Mesodermal cell (in vitro differentiated cells): ENCODE results near the gene C2CD5.

ENCODE experiments used
- H3K27ac ChIP-seq: 2 replicates; pipeline ENCODE4 v1.7.0; 2013; ENCODE audit warnings: mild to moderate bottlenecking, low read depth, low read length, moderate library complexity; ENCODE audit not compliant: severe bottlenecking
- H3K36me3 ChIP-seq: 2 replicates; pipeline ENCODE4 v1.7.1; 2013; ENCODE audit warnings: mild to moderate bottlenecking, low read length, moderate library complexity; ENCODE audit not compliant: control insufficient read depth, insufficient read depth
- H3K4me1 ChIP-seq: one replicate; pipeline ENCODE4 v1.7.1; 2013; ENCODE audit warnings: mild to moderate bottlenecking, low read length; ENCODE audit not compliant: insufficient read depth, control insufficient read depth, poor library complexity, severe bottlenecking
- H3K4me3 ChIP-seq: 2 replicates; pipeline ENCODE4 v1.7.0; 2013; ENCODE audit warnings: low read length, control low read depth, mild to moderate bottlenecking; ENCODE audit not compliant: insufficient read depth, poor library complexity, severe bottlenecking; ENCODE audit errors: extremely low read depth
- H3K9me3 ChIP-seq: 2 replicates; pipeline ENCODE4 v1.7.1; 2013; ENCODE audit warnings: mild to moderate bottlenecking, low read length, moderate library complexity; ENCODE audit not compliant: control insufficient read depth
- WGBS, 2 experiments: methylation state at CpG; one replicate each; pipeline ENCODE4 v1.1.5; 2013; ENCODE audit warnings: missing lambda C conversion rate in 2 of 2; ENCODE audit not compliant: insufficient coverage in 2 of 2; 5-methylcytosine and 5-hydroxymethylcytosine counted together

The C2CD5 gene

DNA sequence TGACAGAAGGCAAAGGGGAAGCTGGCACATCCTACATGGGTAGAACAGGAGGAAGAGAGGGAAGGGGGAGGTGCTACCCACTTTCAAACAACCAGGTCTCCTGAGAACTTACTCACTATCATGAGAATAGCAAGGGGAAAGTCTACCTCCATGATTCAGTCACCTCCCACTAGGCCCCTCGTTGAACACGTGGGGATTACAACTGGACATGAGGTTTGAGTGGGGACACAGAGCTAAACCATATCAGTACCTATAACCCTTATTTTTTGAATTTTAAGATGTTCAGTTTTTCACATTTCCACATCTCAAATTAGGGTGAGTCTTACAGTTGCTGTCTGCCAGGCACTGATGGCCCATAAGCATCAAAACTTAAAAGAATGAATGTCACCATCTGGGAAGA lies 129.6 kb downstream of the C2CD5 start:
- WGBS, 2 experiments = no CpG with 5 or more reads among the region's 2 CpGs
- Histone ChIP-seq H3K4me3 (no peak overlapping the region), H3K36me3 (no peaks in the 10 kb centered on the region), H3K9me3 (no peaks in the 10 kb centered on the region), H3K4me1 (no peaks in the 10 kb centered on the region), H3K27ac (no peak overlapping the region)

DNA sequence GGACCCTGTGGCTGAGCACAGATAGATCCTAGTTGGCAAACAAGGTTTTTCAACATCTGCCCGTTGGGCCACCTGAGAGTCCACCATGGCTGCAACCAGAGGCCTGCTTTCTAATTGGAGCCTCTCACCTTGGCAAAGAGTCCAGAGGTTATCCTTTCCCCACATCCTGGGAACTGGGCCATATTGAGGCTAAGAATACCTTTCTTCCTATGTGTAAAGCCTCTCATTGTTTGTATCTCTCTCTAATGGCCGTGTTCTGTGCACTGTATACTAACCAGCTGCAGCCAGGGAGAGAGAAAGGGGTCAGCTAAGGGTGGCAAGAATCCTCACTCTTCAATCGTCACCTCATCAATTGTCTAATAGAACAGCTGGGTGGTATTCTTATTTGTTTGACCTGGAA lies 130.8 kb downstream of the C2CD5 start:
- Histone ChIP-seq H3K9me3 (no peaks in the 10 kb centered on the region), H3K4me1 (no peaks in the 10 kb centered on the region), H3K36me3 (no peaks in the 10 kb centered on the region), H3K27ac (no peak overlapping the region), H3K4me3 (no peak overlapping the region)
- 68 to 100% methylated on average over 2 of the region's 3 CpGs for WGBS, 2 experiments

DNA sequence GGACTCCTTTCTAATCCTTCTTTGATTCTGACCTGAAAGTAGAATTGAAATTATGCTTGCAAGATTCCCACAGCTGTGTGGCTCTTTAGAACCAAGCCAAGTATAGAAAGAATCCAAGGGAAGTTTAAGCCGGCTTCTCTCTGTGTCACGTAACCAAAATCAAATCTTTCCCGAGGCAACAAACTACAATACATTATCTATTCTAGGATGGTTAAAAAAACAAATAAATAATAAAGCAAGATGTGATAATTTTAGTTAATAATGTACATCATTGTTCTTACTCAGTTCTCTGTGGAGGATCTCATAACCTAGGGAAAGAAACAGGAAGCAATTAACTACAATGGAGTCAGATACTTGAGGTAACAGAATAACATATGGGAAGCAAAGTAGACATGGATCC lies 131.8 kb downstream of the C2CD5 start:
- Histone ChIP-seq H3K27ac (no peak overlapping the region), H3K4me1 (no peaks in the 10 kb centered on the region), H3K4me3 (no peak overlapping the region), H3K9me3 (no peaks in the 10 kb centered on the region), H3K36me3 (no peaks in the 10 kb centered on the region)
- whole genome bisulfite sequencing, 2 experiments = no CpG with 5 or more reads among the region's 3 CpGs

DNA sequence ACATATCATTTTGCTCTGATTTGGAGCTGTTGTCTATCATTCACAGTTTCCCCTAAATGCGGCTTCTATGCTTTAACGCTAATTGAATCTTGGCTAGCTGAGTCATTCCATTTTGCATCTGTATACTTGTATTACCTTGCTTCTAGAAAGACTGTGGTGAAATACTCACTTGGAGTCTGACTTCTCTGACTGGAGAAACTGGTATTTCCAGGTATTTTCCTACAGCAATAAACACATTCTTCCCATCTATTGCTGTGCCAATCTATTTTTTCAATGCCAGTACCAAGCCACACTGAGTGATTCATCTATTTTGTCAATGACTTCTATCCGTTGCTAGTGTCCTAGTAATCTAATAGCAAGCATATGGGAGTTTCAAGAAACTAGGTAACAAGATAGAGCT lies 133.9 kb downstream of the C2CD5 start:
- Histone ChIP-seq H3K4me3 (no peak overlapping the region), H3K4me1 (no peaks in the 10 kb centered on the region), H3K27ac (no peak overlapping the region), H3K36me3 (no peaks in the 10 kb centered on the region), H3K9me3 (no peaks in the 10 kb centered on the region)
- WGBS, 2 experiments = 92% methylated on average over 2 of the region's 3 CpGs; no CpG with 5 or more reads in 1 of the 2 experiments

DNA sequence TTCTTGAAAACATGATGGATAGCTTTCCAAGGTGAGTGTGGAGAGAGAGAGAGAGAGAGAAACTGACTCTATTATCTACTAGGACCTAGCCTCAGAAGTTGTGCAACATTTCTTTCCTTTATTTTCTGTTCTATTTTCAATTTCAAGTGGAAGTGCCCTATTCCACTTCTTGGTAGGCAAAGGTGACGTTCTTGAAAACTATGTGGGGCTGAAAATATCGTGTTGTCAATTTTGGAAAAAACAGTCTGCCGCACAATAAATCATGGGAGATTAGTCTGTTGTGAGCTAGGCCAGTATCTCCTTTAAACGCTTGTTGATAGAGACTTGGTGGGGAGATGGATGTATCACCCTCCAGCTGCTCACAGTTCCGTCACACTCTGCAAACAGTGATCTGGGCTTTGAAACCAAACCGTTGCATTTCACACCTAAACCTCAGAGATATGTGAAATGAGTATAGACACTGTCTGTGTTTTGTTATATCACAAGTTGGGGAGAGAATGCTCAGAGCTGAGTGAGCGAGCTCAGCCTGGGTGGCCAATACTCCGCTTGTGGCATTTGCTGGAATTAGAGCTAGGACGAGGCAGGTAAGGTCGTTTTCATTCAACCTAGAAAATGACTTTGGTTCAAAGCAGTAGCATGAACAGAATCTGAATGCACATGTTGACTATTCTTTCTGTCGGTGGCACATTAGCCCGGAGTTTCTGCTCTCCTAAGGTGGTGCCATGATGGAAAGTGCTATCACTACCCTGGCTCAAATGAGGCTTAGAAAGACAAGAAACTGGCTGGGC lies 134.8 kb downstream of the C2CD5 start:
- no peak overlapping the region for H3K4me3 ChIP-seq
- H3K36me3 ChIP-seq = no peaks in the 10 kb centered on the region
- no peaks in the 10 kb centered on the region for H3K9me3 ChIP-seq
- H3K27ac ChIP-seq = no peak overlapping the region
- H3K4me1 ChIP-seq = no peaks in the 10 kb centered on the region
- WGBS, 2 experiments = 87 to 90% methylated on average over 9 to 10 of the region's 12 CpGs

DNA sequence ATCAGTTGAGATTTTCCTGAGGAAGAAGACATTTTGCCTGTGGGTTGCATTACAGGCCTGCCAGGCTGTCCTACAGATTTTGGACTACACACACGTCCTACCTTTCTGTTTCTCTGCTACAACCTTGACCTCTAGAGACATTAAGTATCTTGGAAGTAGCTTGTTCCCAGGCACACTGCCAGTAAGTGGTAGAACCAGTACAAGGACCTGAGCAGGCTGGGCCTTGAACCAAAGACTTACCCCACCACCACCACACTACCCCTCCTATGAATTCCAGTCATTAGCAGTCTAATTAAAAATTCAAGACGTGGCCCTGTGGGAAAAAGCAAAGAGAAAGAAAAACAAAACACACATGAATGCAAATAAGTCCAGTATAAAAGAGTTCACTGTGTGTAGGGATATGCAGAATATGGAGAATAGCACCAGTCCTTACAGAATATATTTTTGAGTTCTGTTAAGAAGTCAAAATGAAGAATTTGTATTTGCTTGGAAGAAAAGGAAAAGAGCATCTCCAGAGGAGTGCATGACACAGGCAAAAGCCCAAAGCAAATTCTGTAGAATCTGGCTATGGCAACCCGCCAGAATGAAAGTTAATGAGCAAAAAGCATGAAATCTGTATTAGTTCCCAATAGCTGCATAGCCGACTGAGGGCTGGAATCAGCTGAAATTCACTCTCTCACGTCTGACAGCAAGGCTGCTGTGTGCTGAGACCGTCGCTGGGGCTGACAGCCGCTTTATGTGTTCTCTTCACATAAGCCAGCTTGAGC lies 135.5 kb downstream of the C2CD5 start:
- 68 to 100% methylated on average over 3 to 4 of the region's 8 CpGs for WGBS, 2 experiments
- no peaks in the 10 kb centered on the region for H3K4me1 ChIP-seq
- no peak overlapping the region for H3K27ac ChIP-seq
- H3K4me3 ChIP-seq = no peak overlapping the region
- no peaks in the 10 kb centered on the region for H3K9me3 ChIP-seq
- no peaks in the 10 kb centered on the region for H3K36me3 ChIP-seq

DNA sequence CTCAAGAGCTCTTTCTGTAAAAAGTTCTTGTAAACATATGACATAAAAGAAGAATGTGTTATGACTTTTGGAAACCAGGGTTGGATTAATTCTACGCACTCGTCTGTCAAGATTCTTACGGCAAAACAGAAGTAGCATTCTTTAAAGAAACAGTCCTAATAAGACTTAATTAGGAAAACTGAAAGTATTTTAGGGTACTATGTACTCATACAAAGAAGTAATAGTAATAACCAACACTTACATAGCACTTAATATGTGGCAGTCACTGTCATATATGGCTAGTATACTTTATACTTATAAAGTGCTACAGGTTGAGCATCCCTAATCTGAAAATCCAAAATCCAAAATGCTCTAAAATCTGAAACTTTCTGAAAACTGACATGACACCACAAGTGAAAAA lies 136.9 kb downstream of the C2CD5 start:
- Histone ChIP-seq H3K4me1 (no peaks in the 10 kb centered on the region), H3K27ac (no peak overlapping the region), H3K36me3 (no peaks in the 10 kb centered on the region), H3K9me3 (no peaks in the 10 kb centered on the region), H3K4me3 (no peak overlapping the region)
- WGBS, 2 experiments = no CpG with 5 or more reads among the region's 3 CpGs

DNA sequence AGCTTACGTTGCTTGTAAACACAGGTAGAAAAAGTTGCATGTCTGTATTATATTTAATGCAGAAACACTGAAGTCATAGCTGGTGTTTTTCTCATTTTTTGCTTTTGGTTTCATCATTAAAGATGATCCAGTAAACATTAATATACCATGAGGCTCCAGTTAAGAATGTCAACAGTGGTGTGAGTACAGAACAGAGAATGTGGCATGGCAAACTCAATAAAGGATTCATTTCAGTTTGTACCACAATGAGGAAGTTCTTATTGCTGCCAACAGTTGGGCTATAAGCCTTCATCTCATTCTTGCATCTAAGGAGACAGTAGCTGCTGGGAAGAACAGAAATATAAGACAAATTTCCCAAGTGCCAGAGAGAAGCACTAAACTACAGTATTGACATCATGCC lies 137.7 kb downstream of the C2CD5 start:
- no CpG with 5 or more reads among the region's 1 CpG for WGBS, 2 experiments
- Histone ChIP-seq H3K9me3 (no peaks in the 10 kb centered on the region), H3K27ac (no peak overlapping the region)

DNA sequence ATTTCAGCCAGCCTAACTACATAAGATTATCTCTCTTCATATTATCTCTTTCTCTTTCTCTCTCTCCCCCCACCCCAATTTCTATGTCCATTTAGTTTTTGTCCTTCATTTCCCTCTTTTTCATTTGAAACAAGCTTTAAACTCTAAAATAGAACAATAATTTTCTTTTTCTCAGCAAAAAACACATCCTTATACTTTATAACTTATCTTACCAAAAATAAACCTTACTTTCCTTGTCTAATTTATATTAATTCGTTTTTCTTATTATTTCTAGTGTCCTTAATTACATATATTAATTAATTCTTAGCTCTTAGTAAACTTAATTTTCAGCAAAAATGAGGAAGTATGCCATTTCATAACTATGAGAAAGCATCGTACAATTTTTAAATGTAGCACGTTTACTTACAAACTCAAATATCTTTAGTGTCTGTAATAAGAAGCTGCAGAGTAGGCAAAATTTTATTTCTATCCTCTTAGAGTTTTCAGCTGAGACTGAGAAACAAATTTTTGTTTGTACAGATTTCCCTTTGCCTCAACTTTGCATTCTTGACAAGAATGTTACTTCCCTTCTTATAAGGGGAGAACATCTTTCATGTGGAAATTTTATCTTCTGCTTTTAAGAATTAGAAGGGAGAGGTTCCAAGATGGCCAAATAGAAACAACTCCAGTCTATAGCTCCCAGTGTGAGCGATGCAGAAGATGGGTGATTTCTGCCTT lies 144.7 kb downstream of the C2CD5 start:
- 63% methylated on average over 1 of the region's 4 CpGs; no CpG with 5 or more reads in 1 of the 2 experiments for WGBS, 2 experiments
- H3K4me1 ChIP-seq = no peaks in the 10 kb centered on the region
- H3K4me3 ChIP-seq = no peak overlapping the region
- no peaks in the 10 kb centered on the region for H3K9me3 ChIP-seq
- no peak overlapping the region for H3K27ac ChIP-seq
- no peaks in the 10 kb centered on the region for H3K36me3 ChIP-seq

More for the DNA sequence above, 137.7 kb downstream of the C2CD5 start:
- no peaks in the 10 kb centered on the region for H3K36me3 ChIP-seq
- no peak overlapping the region for H3K4me3 ChIP-seq
- H3K4me1 ChIP-seq = no peaks in the 10 kb centered on the region
